NCI-H1417 (cell line): ENCODE results near the gene PRPF38A.
A peak's percentile ranks its signal among the peaks of the same experiment; 100 is the strongest.

ENCODE experiments used
- DNase-seq, 3 experiments: peaks; one replicate each; lab custom pipeline; 2025; lab: John Stamatoyannopoulos, UW

Gene PRPF38A

DNA sequence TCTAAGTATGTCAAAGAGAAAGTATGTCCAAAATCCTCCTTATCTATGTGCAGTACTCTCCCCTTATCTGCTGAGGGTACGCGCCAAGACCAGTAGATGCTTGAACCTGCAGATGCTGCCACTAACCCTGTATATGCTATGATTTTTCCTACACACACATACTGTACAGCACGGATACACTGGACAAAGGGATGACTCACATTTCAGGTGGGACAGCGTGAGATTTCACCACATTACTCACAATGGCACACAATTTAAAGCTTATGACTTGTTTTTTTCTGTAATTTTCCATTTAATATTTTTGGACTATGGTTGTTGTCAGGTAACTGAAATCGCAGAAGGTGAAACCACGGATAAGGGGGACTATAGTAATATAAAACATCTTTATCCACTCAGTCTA lies 4.3 kb upstream of the PRPF38A start:
- DNase-seq = no peak

DNA sequence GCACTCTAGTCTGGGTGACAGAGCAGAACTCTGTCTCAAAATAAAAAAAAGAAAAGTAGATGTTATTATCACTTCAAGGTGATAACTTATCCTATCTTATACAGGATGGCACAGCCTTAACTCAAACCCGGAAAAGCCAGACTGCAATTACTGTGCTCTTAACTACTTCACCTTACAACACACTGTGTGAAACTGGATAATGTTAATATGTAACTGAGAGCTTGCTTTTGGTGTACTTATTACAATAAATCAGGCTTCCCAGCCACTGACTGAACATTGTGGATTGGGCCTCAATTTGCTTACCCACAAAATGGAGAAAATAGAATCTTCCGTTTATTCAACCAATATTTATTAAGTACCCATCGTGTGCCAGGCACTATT lies 1.6 kb upstream of the PRPF38A start:
- peak in 1 of 3 experiments; percentile 5 for DNase-seq

DNA sequence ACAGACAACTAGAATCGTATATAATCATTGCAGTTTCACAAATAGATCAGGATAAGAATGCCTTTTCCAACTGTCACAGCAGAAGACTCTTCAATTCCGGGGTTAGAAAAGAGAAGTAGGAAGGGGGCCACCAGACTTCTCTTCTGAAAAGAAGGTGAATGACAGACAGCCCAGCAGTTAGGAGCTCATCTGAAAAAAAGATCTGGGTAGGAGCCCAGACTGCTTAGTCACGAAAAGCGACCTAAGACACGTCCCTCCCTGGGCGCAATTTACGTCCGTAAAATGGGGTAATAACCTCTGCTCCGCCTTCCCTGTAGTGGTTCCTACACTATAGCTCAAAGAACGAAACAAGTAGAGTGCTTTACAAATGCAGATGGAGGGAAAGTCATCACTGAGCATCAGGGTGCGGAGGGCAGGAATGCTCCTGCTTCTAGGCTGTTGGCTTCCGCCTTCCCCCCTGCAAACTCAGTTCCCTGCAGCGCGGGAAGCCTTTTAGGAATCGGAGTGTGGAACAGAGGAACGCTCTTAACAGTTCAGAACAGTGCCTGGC lies 761 bp upstream of the PRPF38A start:
- peak in 1 of 3 experiments; percentile 62 for DNase-seq

DNA sequence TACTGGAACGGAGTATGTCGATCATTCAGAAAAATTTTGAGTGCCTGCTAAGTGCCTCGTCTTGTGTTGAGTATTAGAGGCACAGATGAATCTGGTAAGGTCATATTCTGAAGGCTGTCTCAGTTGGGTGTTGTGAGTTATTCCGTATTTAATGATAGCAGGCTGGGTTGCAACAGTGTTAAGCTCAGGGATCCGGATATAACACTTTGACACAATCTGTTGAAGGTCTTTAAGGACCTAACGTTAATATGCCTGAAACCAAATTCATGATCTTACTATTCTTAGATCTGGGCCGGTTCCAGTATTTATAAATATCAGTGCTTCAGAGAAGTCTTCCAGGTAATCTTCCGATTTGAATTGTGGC lies 555 bp downstream of the PRPF38A start:
- DNase-seq = no peak

DNA sequence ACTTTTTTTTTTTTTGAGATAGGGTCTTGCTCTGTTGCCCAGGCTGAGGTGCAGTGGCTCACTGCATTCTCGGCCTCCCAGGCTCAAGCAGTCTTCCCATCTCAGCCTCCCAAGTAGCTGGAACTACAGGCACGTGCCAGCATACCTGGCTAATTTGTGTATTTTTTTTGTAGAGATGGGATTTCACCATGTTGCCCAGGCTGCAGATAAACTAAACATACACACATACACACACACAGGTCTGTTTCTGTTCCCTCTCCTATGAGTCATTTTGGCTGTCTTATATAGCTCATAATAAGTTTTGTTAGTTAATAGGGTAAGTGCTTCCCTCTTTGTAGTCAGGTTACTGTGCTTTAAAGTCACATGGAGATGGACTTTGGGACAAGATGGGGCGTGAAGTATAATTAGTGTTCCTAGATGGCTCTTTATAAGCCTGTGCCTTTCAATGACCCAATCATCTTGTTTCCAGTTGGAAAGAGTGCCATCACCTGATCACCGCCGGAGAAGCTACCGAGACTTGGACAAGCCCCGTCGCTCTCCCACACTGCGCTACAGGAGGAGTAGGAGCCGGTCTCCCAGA lies 9.1 kb downstream of the PRPF38A start:
- DNase-seq = no peak

DNA sequence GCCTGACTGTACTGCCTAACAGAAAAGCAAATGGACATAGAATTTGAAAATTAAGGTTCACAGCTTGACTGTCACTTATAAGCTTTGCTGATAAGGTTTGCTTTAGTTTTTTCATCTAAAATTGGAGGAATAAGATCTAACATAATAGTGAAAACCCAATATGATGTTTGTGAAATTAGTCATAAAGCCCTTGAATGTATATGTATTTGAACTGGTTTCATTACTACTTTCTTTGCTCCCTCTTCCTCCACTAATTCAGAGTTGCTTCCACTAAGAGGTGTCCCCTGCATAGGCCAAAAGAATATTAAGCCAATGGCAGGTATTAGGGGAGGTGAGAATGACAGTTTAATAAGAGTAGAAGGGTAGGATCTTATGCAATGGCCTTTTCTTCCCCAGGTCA lies 10.5 kb downstream of the PRPF38A start:
- DNase-seq = no peak

DNA sequence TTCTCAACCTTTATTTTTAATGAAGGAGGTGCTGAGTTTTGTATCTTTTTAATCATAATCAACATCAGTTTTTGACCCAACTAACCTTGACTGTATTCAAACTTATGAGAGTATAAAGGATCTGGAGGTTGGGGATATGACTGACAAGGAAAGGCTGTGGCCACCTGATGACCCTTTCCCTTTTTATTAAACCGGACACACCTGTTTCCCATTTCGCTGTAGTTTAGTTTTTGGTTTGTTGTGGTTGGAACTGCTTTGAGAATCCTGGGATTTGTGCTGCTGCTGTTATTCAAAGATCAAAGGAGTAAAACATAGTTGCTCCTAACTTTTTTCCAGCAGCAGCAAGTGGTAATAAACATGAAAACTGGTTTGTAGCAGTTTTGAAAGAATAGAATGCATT lies 12.4 kb downstream of the PRPF38A start:
- no peak for DNase-seq

DNA sequence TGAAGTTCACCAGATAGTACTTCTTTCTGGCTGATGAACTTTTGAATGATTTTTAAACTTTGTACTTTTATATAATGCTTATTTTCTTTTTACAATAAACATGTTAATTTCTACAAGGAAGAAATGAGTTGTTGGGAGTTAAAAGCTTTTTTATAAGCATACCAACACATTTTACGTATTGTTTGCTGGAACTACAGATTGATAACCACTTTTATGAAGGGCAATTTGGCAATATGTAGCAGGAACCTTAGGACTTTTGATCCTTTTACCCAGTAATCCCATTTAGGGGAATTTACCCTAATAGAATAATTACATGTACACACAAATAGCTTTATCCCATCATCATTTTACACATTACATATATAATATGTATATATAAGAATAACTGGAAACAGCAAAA lies 16.3 kb downstream of the PRPF38A start:
- no peak for DNase-seq

DNA sequence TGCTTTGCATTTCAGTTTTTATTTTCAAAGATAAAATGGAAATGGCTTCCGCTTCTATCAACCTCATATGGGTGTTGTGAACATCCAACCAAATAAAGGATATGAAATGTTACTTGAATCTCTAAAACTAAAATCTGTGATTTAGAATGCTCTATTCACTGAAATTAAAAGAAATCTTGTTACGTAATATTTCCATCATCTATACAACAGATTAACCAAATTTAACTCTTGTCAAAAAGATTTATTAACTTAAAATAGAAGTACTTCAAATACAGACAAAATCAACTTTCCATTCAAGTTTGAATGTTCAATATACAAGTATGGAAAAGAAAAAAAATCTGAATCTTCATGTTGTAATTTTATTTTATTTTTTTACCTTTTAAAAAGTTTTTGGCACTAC lies 18.7 kb downstream of the PRPF38A start:
- no peak for DNase-seq

DNA sequence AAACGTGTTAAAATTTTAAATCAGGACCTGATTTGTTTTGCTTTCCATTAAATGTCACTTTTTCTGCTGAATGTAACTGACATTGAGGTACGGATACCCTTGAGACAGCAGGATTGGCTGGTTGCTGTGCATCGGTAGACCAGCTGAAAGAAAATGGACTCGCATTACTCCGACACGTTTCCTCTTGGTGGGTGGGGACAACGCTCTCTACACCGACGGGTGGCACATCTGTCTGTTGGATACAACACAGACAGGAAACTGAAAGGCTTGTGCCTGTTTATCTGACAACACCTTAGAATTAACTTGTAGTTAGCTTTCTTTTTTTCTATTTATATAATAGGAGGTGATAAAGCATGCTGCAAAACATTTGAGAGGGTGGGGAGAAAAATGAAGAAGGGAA lies 19.4 kb downstream of the PRPF38A start:
- DNase-seq = no peak

DNA sequence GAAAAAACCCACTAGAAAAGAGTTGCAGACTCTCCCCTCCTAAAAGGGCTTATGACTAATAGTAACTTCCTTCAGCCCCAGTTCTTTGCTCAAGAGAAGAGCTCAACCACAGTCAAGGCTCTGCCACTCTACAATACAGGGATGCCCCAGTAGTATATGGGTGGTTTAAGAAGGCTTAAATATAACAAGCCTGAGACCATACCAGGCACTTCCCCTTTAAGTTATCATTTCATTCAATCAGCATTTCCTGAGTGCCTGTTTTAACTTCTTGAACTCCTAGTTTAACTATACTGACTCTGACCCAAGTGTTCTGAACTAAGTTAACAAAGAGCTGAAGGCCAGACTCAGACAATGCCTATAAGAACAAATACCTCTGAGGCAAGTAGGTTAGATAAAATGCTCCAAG lies 19.8 kb downstream of the PRPF38A start:
- DNase-seq = peak in 1 of 3 experiments; percentile 10

DNA sequence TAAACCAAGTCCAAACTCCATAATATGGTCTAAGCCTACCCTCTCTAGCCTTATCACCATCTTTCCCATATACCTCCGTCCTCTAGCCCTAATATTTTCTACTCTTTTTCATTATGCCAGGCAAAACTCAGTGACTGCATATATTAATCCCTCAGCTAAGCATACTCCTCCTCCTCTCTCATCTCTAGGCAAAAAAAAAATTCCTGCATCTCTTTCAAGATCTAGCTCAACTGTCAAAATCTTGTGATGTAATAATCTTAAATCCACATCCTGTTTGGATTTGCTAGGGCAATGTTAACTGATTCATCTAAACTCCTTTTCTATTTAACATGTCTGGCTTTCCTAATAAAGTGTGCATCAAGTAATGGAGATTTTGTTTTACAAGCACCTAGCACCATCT lies 20.4 kb downstream of the PRPF38A start:
- DNase-seq = no peak

DNA sequence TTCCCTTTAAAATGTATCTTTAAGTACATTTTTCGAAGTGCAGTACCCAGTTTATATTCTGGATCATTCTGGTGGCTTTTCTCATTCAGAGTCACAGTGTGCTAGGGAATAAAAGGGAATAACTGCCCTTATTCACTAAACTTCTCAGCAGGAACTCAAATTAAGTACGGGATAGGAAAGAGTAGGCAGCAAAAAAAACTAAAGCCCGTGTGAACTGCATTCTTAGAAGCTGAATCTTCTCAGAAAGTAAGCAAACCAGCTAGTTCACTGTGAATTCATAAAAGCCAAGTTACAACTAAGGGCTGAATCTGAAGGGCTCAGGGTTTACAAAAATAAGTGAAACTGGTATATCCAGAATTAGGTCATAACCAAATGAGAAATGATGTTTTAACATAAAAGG lies 22.0 kb downstream of the PRPF38A start:
- DNase-seq = no peak

DNA sequence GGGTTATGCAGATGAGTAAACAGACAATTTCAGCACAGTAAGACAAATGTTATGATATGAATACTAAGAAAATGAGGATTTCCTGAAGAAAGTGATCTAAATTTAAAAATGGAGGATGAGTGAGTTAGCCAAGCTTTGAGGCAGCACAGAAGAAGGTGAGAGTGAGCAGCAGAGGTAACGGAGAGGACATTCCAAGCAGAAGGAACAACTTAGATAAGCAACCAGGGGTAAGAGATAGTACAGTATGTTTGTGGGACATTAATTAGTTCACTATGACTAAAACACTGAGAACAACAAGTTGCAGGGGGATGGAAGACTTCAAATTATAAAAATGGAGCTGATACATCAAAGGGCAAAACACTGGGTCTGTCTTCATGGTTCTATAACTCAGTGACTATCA lies 22.8 kb downstream of the PRPF38A start:
- DNase-seq = no peak

DNA sequence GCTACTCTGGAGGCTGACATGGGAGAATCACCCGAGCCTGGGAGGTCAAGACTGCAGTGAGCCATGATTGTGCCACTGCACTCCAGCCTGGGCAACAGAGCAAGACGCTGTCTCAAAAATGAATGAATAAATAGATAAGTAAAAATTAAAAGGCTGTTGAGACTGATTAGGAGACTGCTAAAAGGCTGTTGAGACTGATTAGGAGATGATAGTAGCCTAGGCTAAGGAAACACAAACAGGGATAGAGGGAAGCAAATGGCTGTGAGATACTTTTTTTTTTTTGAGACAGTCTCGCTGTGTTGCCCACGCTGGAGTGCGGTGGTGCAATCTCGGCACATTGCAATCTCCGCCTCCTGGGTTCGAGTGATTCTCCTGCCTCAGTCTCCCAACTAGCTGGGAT lies 28.4 kb downstream of the PRPF38A start:
- no peak for DNase-seq

DNA sequence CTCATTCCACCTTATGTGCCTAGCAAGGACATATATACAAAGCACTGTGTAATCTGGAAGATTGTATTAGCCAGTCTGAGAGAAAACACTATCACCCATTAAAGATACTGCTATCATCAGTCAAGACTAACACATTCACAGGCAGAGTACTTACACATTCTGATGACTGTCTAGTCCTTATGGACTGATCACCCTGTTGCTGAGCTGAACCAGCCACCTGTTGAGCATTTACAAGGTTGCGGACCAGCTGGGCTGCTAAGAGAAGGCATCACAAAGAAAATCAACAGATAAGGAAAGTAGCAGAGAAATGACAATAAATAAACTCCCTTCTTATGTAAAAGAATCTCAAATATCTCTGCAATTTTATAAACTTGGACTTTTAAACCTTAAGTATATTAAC lies 30.8 kb downstream of the PRPF38A start:
- DNase-seq = no peak

DNA sequence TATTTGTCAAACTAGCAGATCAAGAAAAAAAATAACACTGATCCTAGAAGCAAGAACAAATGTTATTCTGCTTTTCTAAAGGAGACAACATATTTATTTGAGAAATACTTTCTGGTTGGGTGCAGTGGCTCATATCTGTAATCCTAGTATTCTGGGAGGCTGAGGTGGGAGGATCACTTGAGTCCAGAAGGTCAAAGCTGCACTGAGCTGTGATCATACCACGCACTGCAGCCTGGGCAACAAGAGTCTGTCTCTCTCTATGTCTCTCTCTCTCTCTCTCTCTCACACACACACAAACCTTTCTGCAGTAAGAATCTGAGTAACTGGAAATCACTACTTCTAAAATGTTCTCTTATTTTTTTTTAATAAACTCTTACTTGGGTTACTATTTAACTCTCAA lies 31.2 kb downstream of the PRPF38A start:
- DNase-seq = no peak

DNA sequence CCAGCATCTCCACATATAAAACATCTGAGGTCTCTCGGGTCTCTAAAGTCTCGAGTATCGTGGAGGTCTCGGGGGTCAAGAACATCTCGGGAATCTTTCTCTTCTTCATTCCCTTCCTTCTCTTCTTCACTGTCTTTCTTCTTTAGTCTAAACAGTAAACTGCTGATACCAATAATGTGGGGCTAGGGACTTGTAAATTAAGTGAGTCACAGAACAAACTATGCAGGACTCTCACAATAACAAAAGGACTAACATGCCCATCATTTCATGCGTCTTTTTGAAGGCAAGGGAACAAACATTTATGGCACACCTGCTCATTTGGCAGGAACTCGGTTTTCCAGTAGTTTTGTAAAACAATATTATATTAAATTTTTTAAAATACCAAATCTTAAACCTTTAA lies 32.4 kb downstream of the PRPF38A start:
- DNase-seq = no peak

DNA sequence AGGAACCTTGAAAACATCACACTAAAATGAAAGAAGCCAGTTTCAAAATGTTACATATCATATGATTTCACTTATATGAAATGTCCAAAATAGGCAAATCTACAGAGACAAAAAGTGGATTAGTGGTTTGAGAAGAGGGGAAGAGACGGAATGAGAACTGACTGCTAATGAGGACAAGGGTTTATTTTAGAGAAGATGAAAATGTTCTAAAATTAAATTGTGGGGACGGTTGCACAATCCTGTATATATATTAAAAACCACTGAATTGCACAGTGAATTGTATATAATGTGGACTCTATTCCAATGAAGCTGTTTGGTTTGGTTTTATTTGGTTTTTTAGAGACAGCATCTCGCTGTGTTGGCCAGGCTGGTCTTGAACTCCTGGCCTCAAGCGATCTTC lies 35.6 kb downstream of the PRPF38A start:
- DNase-seq = no peak

DNA sequence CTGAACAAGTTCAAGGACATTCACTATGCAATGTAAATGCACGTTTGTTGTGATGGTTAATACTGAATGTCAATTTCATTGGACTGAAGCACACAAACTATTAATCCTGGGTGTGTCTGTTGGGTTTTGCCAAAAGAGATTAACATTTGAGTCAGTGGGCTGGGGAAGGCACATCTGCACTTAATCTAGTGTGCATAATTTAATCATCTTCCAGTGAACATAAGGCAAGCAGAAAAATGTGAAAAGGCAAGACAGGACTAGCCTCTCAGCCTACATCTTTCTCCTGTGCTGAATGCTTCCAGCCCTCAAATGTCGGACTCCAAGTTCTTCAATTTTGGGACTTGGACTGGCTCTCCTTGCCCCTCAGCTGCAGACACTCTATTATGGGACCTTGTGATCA lies 40.1 kb downstream of the PRPF38A start:
- no peak for DNase-seq

DNA sequence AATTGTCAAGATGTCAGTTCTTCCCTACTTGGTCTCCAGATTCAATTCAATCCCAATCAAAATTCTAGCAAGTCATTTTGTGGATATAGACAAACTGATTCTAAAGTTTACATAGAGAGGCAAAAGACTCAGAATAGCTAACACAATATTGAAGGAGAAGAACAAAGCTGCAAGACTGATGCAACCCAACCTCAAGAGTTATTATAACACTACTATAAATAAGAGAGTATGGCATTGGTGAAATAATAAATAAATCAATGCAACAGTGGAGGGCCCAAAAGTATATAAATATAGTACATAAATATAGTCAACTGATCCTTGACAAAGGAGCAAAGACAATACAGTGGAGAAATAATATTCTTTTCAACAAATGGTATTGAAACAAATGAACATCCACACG lies 49.7 kb downstream of the PRPF38A start:
- DNase-seq = no peak

DNA sequence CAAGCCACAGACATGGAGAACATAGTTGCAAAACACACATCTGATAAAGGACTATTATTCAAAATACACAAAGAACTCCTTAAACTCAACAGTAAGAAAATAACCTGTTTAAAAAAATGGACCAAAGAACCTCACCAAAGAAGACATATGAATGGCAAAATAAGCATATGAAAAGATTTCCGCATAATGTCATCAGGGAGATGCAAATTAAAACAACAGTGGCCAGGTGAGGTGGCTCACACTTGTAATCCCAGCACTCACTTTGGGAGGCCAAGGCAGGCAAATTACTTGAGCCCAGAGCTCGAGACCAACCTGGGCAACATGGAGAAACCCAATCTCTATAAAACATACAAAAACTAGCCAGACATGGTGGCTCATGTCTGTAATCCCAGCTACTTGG lies 50.4 kb downstream of the PRPF38A start:
- no peak for DNase-seq

DNA sequence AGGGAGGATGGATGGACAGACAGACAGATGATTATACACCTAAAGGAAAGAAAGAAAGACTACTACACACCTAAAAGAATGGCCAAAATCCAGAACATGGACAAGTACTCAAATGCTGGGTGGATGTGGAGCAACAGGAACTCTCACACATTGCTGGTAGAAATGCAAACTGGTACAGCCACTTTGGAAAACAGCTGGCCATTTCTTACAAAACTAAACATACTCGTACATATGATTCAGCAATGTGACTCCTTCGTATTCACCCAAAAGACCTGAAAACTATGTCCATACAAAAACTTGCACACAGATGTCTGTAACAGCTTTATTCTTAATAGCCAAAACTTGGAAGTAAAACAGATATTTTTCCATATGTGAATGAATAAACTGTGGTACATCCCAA lies 51.3 kb downstream of the PRPF38A start:
- no peak for DNase-seq

DNA sequence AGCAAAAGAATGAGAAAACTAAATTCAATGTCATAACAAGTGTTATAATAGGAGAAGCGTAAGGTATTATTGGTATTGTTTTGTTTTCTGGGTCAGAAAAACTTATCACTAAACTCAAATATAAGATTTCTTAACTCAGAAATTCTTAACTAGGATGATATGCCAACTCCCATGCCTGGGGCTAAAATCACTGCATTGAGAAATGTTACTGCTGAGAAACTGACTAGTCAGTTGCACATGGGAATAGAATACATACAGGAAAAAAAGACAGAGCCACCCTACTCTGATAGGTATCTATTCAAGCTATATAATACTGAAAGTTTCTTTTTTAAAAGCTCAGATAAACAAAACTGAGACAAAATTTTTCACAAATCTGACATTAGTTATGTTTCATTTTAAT lies 56.3 kb downstream of the PRPF38A start:
- DNase-seq = no peak

DNA sequence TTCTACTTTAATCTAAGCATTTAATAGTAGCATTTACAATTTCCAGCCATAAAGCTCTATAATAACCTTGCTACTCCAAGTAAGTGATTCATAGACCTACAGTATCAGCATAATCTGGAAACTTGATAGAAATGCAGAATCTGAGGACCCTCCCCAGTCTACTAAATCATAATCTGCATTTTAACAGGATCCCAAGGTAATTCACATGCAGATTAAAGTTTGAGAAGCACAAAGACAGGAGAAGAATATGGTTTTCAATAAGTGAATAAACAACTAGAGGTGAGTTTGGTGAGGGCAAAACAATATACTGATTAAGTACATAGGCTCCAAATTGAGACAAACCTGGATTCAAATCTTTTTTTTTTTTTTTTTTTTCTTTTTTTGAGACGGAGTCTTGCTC lies 57.4 kb downstream of the PRPF38A start:
- no peak for DNase-seq
